Large intestine (tissue), 3 donors: ENCODE results near the gene NELL1. TPM values are rescaled to one million over a fixed set of nuclear protein-coding genes. Genes with fewer than 3 reads are reported as not detected.

ENCODE experiments used
- DNase-seq, 2 donors: peaks; one replicate each; pipeline versions ENCODE4 v3.0.0 to v3.0.0-alpha.2; 2013
- H3K27ac ChIP-seq: one replicate; pipeline ENCODE4 v1.5.1; 2013; ENCODE audit warnings: low read length
- H3K27me3 ChIP-seq: 2 replicates; pipeline ENCODE4 v1.6.1; 2013; ENCODE audit warnings: low read length; ENCODE audit not compliant: control insufficient read depth, insufficient read depth
- H3K36me3 ChIP-seq: 2 replicates; pipeline ENCODE4 v1.6.1; 2013; ENCODE audit warnings: low read length; ENCODE audit not compliant: control insufficient read depth, insufficient read depth
- H3K4me1 ChIP-seq: one replicate; pipeline ENCODE4 v1.6.1; 2013; ENCODE audit warnings: low read length; ENCODE audit not compliant: control insufficient read depth, insufficient read depth
- H3K4me3 ChIP-seq: one replicate; pipeline ENCODE4 v1.5.1; 2013; ENCODE audit warnings: low read length
- H3K9me3 ChIP-seq: one replicate; pipeline ENCODE4 v1.6.1; 2013; ENCODE audit warnings: mild to moderate bottlenecking, low read depth, low read length, moderate library complexity; ENCODE audit not compliant: control insufficient read depth
- WGBS: methylation state at CpG from one replicate; pipeline ENCODE4 v1.1.5; 2013; ENCODE audit warnings: low lambda C conversion rate; ENCODE audit not compliant: insufficient coverage; 5-methylcytosine and 5-hydroxymethylcytosine counted together
- polyA plus RNA-seq: library from polyadenylated mRNA; unstranded; fragments of 120-200 nt; gene quantifications from one replicate; pipeline ENCODE4 v1.2.1, GENCODE V29; 2013

Gene NELL1
- polyA plus RNA-seq, 1 donor, result 5.1 TPM

DNA sequence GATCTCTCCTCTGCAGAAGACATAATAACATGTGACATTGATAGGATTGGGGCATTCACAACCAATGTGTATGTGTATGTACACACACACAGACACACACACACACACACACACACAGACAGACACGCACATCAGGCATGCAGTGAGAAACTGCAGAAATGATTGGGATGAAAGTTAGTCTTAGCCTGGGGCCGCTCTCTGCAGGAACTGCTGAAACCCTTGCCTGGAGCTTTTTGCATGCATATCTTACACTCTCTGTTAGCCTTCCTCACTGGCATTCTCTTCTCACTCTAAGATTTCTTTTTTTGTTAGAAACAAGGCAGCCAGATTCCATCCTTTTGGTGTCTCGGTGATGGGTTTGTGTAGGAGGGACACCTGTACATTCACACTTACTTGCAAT, 337.9 kb downstream of the NELL1 start:
- Histone ChIP-seq H3K4me3 (no peak overlapping the region), H3K9me3 (no peaks in the 10 kb centered on the region), H3K4me1 (no peaks in the 10 kb centered on the region), H3K36me3 (no peaks in the 10 kb centered on the region), H3K27ac (no peak overlapping the region), H3K27me3 (no peaks in the 10 kb centered on the region)
- no CpG with 5 or more reads among the region's 3 CpGs for WGBS
- no peak for DNase-seq

DNA sequence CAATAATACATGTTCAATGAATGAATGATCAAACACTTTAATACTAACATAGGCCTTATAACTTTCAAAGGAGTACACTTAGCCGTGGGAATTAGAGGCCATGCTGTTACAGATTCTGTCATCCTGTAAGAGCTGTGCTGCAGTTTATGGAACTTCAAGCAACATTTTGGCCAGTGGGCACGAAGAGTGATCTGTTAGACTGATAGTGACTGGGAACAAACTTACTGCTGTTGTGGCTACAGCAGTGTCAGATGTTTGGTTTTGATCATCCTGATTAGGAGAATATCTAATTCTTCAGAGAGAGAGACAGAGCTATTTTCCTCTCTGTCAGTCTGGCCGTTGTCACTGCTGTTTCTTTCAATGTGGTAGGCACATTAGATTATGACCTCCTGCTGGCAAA, 348.9 kb downstream of the NELL1 start:
- DNase-seq, result no peak
- no peak overlapping the region for H3K4me3 ChIP-seq
- WGBS, result no CpG with 5 or more reads among the region's 3 CpGs

DNA sequence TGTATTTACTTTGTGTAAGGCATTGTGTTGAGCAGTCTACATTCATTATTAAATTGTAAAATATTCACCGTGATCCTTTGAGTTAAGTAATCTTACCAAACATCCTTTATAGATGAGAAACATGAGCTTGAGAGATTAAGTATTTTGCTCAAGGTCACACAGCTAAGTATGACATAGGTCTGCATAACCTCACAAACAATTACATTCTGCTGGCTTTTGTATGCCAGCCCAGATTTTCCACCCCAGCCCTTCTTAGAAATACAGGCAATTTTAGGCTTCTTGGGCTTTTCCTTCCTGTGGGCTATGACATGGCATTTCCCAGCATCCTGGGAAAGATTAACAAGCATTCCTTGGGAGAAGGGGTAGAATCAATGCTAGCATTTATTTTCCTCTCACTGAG, 357.3 kb downstream of the NELL1 start:
- H3K27me3 ChIP-seq, result no peaks in the 10 kb centered on the region
- H3K4me1 ChIP-seq, result peaks cover 9% of the 10 kb centered on the region
- no peak overlapping the region for H3K27ac ChIP-seq
- no peak for DNase-seq
- H3K9me3 ChIP-seq, result no peaks in the 10 kb centered on the region
- no CpG with 5 or more reads among the region's 1 CpG for WGBS
- H3K4me3 ChIP-seq, result no peak overlapping the region
- no peaks in the 10 kb centered on the region for H3K36me3 ChIP-seq

More for the DNA sequence above, 348.9 kb downstream of the NELL1 start:
- Histone ChIP-seq H3K9me3 (no peaks in the 10 kb centered on the region), H3K36me3 (no peaks in the 10 kb centered on the region), H3K27ac (no peak overlapping the region), H3K4me1 (no peaks in the 10 kb centered on the region), H3K27me3 (no peaks in the 10 kb centered on the region)

DNA sequence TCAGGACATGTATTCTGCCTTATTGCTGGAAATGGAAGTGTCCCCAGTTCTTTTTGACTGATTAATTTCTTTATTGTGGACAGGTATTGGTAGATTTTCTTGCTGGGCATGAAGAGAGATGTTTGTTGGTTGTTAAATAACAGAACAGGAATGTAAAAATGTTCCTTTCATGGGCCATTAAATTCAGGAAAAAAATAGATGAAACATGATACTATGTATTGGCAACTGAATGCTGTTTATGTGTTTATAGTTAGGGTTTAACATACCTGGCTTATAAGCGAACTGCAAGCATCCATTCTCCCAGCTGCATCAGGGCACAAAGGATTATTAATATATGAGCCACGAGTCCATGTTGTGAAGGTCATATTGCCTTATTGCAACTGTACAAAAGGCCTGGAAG, 368.5 kb downstream of the NELL1 start:
- H3K9me3 ChIP-seq, result no peaks in the 10 kb centered on the region
- WGBS, result 17% methylated on average over 1 of the region's 2 CpGs

DNA sequence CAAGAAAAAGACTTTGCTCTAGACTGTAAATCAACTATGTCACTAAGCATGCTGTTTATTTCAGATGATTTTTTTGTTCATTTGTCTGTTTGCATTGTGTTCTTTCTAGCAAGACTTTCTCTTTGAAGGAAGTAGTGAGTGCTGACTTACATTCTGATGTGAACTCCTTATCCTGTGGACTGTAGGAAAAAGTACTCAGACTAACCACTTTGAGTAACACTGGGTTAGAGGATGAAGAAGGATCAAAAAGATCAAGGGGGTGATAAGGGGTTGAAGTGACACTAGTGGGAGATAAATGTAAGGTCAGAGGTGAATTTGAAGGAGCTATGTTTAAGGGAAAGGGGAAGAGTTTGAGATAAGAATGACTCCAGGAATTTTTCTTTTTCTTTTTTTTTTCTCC, 369.4 kb downstream of the NELL1 start:
- Histone ChIP-seq H3K4me1 (no peaks in the 10 kb centered on the region), H3K27ac (peak overlapping the region; percentile 30), H3K9me3 (no peaks in the 10 kb centered on the region), H3K4me3 (no peak overlapping the region), H3K36me3 (no peaks in the 10 kb centered on the region), H3K27me3 (no peaks in the 10 kb centered on the region)
- peak; percentile 47 to 79 for DNase-seq

More for the DNA sequence above, 368.5 kb downstream of the NELL1 start:
- Histone ChIP-seq H3K4me1 (no peaks in the 10 kb centered on the region), H3K27me3 (no peaks in the 10 kb centered on the region), H3K4me3 (no peak overlapping the region), H3K27ac (no peak overlapping the region), H3K36me3 (no peaks in the 10 kb centered on the region)
- no peak for DNase-seq

DNA sequence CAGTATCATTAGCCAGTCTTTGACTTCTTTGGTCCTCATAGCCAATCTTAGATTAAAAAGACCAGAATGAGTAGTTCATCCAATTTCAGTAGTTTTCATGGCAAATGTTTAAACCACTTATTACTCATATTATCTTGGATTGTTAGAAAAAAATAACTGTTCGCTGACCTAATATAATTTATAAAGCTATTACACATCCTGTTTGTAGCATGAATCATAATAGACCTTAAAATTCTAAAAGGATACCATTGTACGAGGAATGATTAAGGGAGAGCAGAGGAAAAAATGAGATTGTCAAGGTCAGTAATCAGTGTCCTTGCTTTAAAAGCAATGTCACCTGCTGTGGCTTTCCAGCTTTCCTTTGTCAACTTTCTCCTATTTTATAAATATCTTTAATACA, 371.2 kb downstream of the NELL1 start:
- no peaks in the 10 kb centered on the region for H3K4me1 ChIP-seq
- H3K9me3 ChIP-seq, result no peaks in the 10 kb centered on the region
- H3K4me3 ChIP-seq, result no peak overlapping the region
- H3K27me3 ChIP-seq, result no peaks in the 10 kb centered on the region
- WGBS, result 100% methylated on average over 2 of the region's 2 CpGs
- no peak for DNase-seq
- no peaks in the 10 kb centered on the region for H3K36me3 ChIP-seq
- H3K27ac ChIP-seq, result no peak overlapping the region

DNA sequence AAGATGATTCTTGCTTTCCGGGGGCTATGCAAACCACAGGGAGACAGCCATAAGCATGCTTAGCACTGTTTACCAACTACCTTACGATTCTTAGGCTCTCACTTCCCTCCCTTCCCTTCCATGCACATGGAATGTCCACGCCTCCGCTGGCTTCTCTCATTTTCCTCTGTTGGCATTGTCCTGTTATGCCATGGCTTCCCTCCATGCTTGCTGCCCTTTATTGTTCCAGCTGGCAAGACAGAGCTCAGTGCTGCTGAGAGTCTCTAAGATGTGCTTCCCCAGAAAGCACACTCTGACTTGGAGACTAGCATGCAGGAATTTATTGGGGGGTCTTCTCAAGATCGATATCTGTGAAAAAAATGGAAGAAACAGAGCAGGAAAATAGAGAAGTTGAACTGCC, 379.2 kb downstream of the NELL1 start:
- no peaks in the 10 kb centered on the region for H3K4me1 ChIP-seq
- H3K27ac ChIP-seq, result no peak overlapping the region
- no peaks in the 10 kb centered on the region for H3K36me3 ChIP-seq
- 84% methylated on average over 3 of the region's 5 CpGs for WGBS
- no peaks in the 10 kb centered on the region for H3K9me3 ChIP-seq
- H3K4me3 ChIP-seq, result no peak overlapping the region
- H3K27me3 ChIP-seq, result no peaks in the 10 kb centered on the region
- DNase-seq, result no peak

DNA sequence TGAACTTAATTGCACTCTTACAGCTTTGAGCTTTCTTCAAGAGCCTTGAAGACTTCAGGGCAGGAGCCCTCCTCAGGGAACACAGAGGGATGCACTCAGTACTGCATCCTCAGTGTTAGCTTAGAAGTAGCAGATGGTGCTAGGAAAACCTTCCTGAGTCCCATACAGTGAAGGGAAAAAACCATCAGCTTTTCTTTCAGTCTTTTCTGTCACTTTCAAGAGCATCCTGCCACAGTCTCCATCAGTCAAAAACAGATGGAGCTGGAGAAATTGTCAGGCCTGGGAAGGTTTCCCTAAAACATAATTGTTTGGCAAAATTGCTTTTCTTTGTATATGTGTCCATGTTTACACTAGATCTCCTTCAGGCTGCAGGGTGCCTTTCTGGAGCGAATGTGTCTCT, 384.1 kb downstream of the NELL1 start:
- H3K36me3 ChIP-seq, result no peaks in the 10 kb centered on the region
- H3K9me3 ChIP-seq, result no peaks in the 10 kb centered on the region
- no peak for DNase-seq
- no peak overlapping the region for H3K27ac ChIP-seq
- H3K27me3 ChIP-seq, result no peaks in the 10 kb centered on the region
- no peaks in the 10 kb centered on the region for H3K4me1 ChIP-seq
- WGBS, result no CpG with 5 or more reads among the region's 1 CpG
- H3K4me3 ChIP-seq, result no peak overlapping the region

DNA sequence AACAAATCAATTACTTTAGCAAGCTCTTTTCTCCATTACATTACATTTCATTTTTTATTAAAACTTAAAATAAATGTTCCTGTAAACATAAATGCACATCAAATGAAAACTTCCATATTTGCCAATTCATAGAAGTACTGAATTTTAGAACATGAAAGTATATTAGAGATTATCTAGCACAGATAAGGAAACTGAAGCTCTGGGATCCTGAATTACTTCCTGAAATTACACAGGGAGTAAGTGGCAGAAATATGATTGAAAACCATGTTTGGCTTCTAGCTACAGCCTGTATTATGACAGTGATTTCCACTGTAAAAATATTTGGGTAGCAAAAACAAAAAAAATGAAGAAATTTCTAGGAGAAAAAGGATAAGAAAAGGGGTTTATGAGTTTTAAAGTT, 387.3 kb downstream of the NELL1 start:
- no peaks in the 10 kb centered on the region for H3K9me3 ChIP-seq
- H3K27ac ChIP-seq, result no peak overlapping the region
- H3K4me3 ChIP-seq, result no peak overlapping the region
- no peaks in the 10 kb centered on the region for H3K36me3 ChIP-seq
- no peak for DNase-seq
- no peaks in the 10 kb centered on the region for H3K27me3 ChIP-seq
- H3K4me1 ChIP-seq, result no peaks in the 10 kb centered on the region

DNA sequence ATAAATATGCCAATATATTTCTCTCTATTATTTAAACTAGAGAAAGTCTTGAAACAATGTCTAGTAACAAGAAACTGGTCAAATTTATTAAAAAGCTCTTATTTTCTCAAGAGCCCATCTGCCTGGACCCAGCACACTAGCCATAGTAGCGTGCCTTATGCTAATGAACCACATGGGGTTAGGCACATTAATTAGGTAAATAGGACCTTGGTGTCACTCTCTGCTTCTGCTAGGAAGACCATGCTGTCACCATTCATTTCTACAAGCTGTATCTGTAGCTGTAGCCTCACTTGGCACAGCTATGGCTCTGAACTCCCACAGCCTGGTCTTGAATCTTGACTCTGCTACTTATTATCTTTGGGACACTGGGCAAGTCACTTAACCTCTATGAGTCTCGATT, 390.5 kb downstream of the NELL1 start:
- H3K9me3 ChIP-seq, result no peaks in the 10 kb centered on the region
- WGBS, result no CpG with 5 or more reads among the region's 2 CpGs
- H3K4me1 ChIP-seq, result no peaks in the 10 kb centered on the region
- no peak overlapping the region for H3K27ac ChIP-seq
- no peaks in the 10 kb centered on the region for H3K27me3 ChIP-seq
- DNase-seq, result no peak
- no peak overlapping the region for H3K4me3 ChIP-seq
- no peaks in the 10 kb centered on the region for H3K36me3 ChIP-seq

DNA sequence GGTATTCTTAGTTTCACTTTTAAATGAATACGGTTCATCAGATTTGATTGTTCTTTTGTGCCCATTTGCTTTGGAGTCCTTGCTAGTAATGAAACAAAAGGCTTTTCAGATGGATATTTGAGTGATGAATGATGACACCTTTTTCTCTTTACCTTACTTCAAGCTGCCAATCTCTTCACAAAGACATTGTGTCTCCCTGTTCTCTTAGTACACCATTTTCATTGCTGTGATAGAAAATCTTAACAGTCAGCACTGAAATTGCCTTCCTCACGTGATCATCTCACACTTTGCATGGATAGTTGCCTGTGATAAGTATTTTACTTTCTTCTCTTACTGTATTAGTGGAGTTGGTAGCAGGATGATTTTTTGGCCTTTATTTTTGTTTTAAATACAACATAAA, 396.6 kb downstream of the NELL1 start:
- Histone ChIP-seq H3K27me3 (no peaks in the 10 kb centered on the region), H3K27ac (no peak overlapping the region), H3K4me3 (no peak overlapping the region), H3K36me3 (no peaks in the 10 kb centered on the region), H3K9me3 (no peaks in the 10 kb centered on the region), H3K4me1 (no peaks in the 10 kb centered on the region)
- 86% methylated on average over 1 of the region's 2 CpGs for WGBS
- no peak for DNase-seq
